Measurements from ENCODE around the gene YY1.
A peak's percentile ranks its signal among the peaks of the same experiment; 100 is the strongest.
"Not testable (repeated sequence)": the region's sequence is repeated elsewhere in the genome, so short reads cannot be mapped to it uniquely, and the experiment has no call there.

Gene YY1

GRCh38 chr14:100295376-100296105, 56.6 kb downstream of the YY1 start:
- no peak for DNase-seq (ENCODE audit: low spot score)

- DNase-seq (ENCODE audit: low spot score): no peak
Observed at GRCh38 chr14:100296106-100296651, 57.2 kb downstream of the YY1 start.

- DNase-seq (ENCODE audit: low spot score): not testable (repeated sequence)
Observed at GRCh38 chr14:100296729-100297128, 57.8 kb downstream of the YY1 start.

GRCh38 chr14:100297320-100298300, 58.7 kb downstream of the YY1 start:
- no peak for DNase-seq (ENCODE audit: low spot score)

GRCh38 chr14:100298551-100299237, 59.8 kb downstream of the YY1 start:
- no peak for DNase-seq (ENCODE audit: low spot score)

- DNase-seq (ENCODE audit: low spot score): no peak
Observed at GRCh38 chr14:100299238-100299560, 60.3 kb downstream of the YY1 start.

GRCh38 chr14:100302616-100303015, 63.7 kb downstream of the YY1 start:
- no peak for DNase-seq (ENCODE audit: low spot score)

- DNase-seq (ENCODE audit: low spot score): no peak
Observed at GRCh38 chr14:100303179-100303578, 64.2 kb downstream of the YY1 start.

- DNase-seq (ENCODE audit: low spot score): no peak
Observed at GRCh38 chr14:100303925-100304324, 65.0 kb downstream of the YY1 start.

GRCh38 chr14:100304825-100305323, 65.9 kb downstream of the YY1 start:
- DNase-seq (ENCODE audit: low spot score): no peak

- no peak for DNase-seq (ENCODE audit: low spot score)
Observed at GRCh38 chr14:100305324-100306100, 66.6 kb downstream of the YY1 start.

- DNase-seq (ENCODE audit: low spot score): peak; percentile 79
Observed at GRCh38 chr14:100306101-100306997, 67.4 kb downstream of the YY1 start, which contains the start of gene SLC25A29. Gene SLC25A29, minus strand, starts transcription at chr14:100306444. Its CDS starts 212 bp downstream, at chr14:100306232.

- peak; percentile 25 for DNase-seq (ENCODE audit: low spot score)
Observed at GRCh38 chr14:100306998-100307765, 68.2 kb downstream of the YY1 start.

- DNase-seq (ENCODE audit: low spot score): peak; percentile 36
Observed at GRCh38 chr14:100307766-100308426, 69.0 kb downstream of the YY1 start.

- not testable (repeated sequence) for DNase-seq (ENCODE audit: low spot score)
Observed at GRCh38 chr14:100308427-100308792, 69.5 kb downstream of the YY1 start.

- DNase-seq (ENCODE audit: low spot score): no peak
Observed at GRCh38 chr14:100309028-100309737, 70.2 kb downstream of the YY1 start.

GRCh38 chr14:100312110-100312876, 73.3 kb downstream of the YY1 start:
- not testable (repeated sequence) for DNase-seq (ENCODE audit: low spot score)
